KOPT-K1 (cell line): ENCODE measurements around the gene COMMD6.
A peak's percentile ranks its signal among the peaks of the same experiment; 100 is the strongest.

Experiments
- H3K27ac ChIP-seq: fragments of 200-600 bp; sonication (generic); 2 replicates; pipeline ENCODE4 v1.5.1; 2016; ENCODE audit warnings: antibody characterized with exemption, mild to moderate bottlenecking, low read depth, low read length; ENCODE audit not compliant: poor library complexity, severe bottlenecking
- H3K36me3 ChIP-seq: fragments of 200-600 bp; sonication (generic); 2 replicates; pipeline ENCODE4 v1.5.1; 2017; ENCODE audit warnings: antibody characterized with exemption, mild to moderate bottlenecking, low read length, moderate library complexity; ENCODE audit not compliant: insufficient read depth
- H3K9me3 ChIP-seq: fragments of 200-600 bp; sonication (generic); 2 replicates; pipeline ENCODE4 v1.5.1; 2017; ENCODE audit warnings: antibody characterized with exemption, low read length, mild to moderate bottlenecking; ENCODE audit not compliant: insufficient read depth, poor library complexity, severe bottlenecking

Gene COMMD6

DNA sequence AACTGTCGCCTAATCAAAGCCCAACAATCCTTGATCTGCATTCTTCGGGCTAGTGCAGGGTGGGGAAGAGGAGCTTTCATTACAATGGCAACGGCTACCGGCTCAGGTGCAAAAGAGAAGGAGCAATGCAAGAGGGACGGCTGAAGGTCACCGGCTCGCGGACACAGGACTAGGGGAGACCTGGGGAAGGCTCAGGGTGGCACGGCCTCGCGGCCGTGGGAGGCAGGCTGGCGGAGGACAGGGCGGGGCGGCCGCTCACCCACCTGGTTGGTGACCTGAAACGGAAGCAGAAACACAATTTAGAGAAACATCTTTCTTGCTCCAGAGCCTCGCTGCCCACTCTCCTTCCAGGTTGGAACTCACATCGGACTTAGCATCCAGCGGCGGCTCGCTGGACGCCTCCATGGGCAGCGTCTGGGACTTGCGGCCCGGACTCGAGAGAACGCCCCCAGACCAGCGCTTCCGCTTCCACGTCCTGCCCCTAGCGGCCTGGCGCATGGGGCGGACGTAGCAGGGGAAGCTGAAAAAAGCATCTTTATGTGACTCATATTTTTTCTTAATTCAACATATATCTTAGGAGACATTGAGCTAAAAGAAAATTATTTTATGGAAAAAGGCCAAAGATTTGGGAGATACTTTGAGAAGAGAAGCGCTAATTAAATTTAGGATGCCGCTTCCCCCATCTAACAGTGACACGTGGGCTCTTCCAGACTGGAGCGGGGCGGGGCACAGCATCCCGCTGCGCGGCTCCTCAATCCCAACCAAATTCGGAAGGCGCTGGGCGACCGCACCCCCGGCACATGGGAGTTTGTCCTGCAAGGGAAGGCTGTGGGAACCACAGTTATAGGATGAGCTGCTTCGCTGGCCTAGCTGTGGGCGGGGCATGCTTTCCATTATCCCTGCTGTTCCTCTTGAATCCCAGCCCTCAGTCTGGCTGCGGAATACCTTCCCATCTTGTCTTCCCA lies at the start of gene COMMD6:
TSS of gene COMMD6 (minus strand) at position 441 of the 965 bp plus-strand sequence. CDS start at position 405, 36 bp downstream.
- Histone ChIP-seq H3K27ac (peak within 1 kb of the TSS; percentile 65), H3K36me3 (peaks cover 22% of the 10 kb centered on the region)

GRCh38 chr13:75585153-75585552 lies 47.5 kb upstream of the COMMD6 start:
- Histone ChIP-seq H3K36me3 (peaks cover 55% of the 10 kb centered on the region), H3K27ac (no peak overlapping the region), H3K9me3 (peaks cover 21% of the 10 kb centered on the region)

More for the DNA sequence above, at the start of gene COMMD6:
- no peaks in the 10 kb centered on the region for H3K9me3 ChIP-seq

- peaks cover 41% of the 10 kb centered on the region for H3K36me3 ChIP-seq
- H3K9me3 ChIP-seq = peaks cover 21% of the 10 kb centered on the region
- no peak overlapping the region for H3K27ac ChIP-seq
Measured at GRCh38 chr13:75583091-75583490, 45.5 kb upstream of the COMMD6 start.

GRCh38 chr13:75581874-75582640 lies 44.4 kb upstream of the COMMD6 start:
- H3K36me3 ChIP-seq = peaks cover 42% of the 10 kb centered on the region
- peaks cover 21% of the 10 kb centered on the region for H3K9me3 ChIP-seq
- no peak overlapping the region for H3K27ac ChIP-seq

DNA sequence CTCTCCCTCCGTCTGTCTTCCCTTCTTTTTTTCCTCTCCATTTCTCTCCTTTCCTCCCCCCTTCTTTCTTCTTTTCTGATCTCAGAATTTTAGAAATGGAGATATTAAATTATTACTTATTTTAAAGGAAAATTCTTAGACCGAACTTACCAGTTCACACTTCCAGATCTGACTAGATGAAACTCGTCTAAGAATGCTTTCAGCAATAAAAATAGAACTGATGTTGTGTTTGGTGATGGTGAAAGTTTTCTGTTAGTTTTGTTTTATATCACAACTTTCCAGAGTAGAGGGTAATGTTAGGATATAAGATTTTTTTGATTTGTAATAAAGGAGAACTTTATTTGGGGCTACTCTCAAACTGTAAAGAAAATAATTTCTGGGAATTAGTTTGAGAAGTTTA lies 41.9 kb upstream of the COMMD6 start:
- peaks cover 63% of the 10 kb centered on the region for H3K36me3 ChIP-seq
- H3K9me3 ChIP-seq = peaks cover 13% of the 10 kb centered on the region
- H3K27ac ChIP-seq = no peak overlapping the region

DNA sequence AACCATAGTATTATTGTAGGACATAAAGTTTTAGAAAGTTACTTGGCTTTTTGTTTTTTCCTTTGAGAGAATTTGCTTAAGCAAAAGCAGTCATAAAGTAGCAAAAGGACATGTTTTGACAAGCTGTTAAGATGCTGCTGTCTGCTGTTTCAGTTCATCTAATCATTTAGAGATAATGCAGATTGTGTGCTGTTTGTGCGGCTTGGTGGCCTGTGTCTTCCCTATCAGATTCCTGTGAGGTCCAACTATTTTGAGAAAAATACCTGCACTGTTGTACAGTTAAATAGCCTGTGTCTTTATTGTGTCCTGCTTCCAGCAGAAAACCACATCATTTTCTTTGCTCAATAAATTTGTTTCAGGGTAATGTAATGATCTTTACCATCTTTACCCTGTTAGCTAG lies 31.9 kb upstream of the COMMD6 start:
- no peak overlapping the region for H3K27ac ChIP-seq
- H3K9me3 ChIP-seq = no peaks in the 10 kb centered on the region
- peaks cover 90% of the 10 kb centered on the region for H3K36me3 ChIP-seq

DNA sequence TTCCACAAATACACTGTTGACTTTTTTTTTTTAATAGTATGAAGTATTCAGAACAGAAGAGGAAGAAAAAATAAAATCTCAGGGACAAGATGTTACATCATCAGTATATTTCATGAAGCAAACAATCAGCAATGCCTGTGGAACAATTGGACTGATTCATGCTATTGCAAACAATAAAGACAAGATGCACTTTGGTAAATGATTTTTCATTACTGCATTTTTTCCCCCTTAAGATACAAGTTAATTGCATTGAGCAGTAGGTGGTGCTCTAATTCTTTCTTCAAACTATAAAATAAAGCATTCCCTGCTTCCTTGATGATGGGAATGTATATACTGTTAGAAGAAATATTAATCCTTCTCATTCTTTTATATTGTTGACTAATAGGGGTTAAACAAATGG lies 29.0 kb upstream of the COMMD6 start:
- Histone ChIP-seq H3K36me3 (peaks cover 89% of the 10 kb centered on the region), H3K27ac (no peak overlapping the region), H3K9me3 (no peaks in the 10 kb centered on the region)

DNA sequence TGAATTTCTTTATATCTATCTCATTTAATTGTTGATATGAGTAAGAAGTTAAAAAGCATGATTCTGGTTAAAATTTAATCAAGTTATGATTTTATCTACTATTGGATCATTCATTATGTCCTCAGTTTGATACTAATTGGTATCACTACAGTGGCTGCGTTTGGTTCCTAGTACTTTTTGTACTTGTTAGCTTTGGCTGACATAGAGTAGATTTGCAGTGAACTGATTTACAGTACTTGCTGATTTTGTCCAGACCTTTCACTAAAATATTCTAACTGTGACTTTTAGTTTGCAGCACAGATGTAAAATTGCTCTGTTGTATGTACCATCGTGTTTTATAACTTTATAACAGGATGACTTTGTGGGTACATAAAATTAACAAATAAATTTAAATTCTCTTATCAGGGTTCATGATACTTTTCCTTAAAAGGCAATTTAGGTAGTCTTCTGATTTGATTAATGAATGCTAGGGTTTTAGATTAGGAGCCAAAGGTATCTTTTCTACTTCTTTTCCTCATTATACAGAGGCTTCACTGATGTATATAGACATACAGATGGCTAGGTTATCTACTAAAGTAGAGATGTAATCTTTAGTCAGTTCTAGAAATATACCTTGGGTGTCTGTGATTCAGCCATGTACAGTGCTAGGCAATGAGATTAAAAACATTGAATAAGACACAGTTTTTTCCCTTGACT lies 20.7 kb upstream of the COMMD6 start:
- Histone ChIP-seq H3K36me3 (peaks cover 59% of the 10 kb centered on the region), H3K9me3 (no peaks in the 10 kb centered on the region), H3K27ac (no peak overlapping the region)

DNA sequence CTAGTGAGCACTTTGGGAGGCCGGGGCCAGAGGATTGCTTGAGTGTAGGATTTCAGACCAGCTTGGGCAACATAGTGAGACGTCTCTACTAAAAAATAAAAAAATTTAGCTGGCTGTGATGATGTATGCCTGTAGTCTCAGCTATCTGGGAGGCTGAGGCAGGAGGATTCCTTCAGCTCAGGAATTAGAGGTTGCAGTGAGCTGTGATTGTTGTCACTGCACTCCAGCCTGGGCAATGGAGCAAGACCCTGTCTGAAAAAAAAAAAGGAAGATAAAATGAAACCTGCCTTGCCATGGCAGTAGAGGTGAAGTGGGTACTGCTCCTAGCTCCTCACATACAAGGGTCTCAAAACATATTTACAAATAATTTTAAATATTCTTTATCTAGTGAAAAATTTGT lies 19.3 kb upstream of the COMMD6 start:
- Histone ChIP-seq H3K36me3 (peaks cover 51% of the 10 kb centered on the region), H3K27ac (no peak overlapping the region), H3K9me3 (no peaks in the 10 kb centered on the region)

DNA sequence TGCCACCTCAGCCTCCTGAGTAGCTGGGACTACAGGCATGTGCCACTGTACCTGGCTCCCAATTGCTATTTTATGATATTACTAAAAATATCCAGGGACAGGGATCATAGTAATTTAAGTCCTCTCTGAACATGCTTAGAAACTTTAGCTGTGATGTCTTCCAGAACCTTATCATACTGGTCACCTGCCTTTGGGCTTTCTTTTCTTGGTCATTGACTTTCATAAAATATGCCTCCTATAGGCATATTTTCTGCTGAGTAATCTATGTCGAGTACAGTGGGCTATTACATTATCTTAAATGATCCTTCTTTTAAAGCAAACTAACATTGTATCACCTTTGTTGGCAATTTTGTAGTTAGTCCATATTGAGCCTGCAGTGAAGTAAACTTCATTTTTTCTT lies 18.2 kb upstream of the COMMD6 start:
- H3K27ac ChIP-seq = no peak overlapping the region
- H3K9me3 ChIP-seq = no peaks in the 10 kb centered on the region
- H3K36me3 ChIP-seq = peaks cover 42% of the 10 kb centered on the region

DNA sequence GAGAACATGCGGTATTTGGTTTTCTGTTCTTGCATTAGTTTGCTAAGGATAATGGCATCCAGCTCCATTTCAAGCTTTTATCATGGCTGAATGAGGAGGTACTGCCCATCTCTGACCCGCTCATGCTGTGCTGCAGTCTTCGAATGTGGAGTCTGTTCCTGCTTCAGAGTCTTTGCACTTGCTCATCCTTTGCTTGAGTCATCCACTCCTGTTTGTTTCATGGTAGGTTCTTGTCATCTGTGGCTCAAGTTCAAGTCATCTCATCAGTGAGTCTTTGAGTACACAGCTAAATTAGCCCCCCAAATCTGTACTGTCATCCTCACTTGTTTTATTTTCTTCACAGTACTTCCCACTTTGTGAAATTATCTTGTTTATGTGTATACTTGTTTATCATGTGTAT lies 17.3 kb upstream of the COMMD6 start:
- Histone ChIP-seq H3K9me3 (no peaks in the 10 kb centered on the region), H3K36me3 (peaks cover 37% of the 10 kb centered on the region), H3K27ac (no peak overlapping the region)

DNA sequence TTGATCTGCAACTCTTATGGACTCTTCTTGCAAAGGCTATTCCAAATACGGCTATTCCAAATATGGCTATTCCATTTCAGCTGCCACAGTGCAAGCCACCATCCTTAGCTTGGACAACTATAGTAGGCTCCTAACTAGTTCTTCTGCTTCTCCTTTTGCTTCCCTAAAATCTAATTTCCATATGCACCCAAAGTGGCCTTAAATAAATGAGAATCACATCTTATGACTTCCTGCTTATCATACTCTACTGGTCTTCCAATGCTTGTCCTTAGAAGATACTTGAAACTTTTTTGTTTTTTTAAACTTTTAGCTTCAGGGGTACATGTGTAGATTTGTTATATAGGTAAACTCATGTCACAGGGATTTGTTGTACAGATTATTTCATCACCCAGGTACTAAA lies 16.8 kb upstream of the COMMD6 start:
- no peak overlapping the region for H3K27ac ChIP-seq

GRCh38 chr13:75550159-75550567 lies 12.5 kb upstream of the COMMD6 start:
- peak overlapping the region; percentile 74 for H3K27ac ChIP-seq
- peaks cover 23% of the 10 kb centered on the region for H3K36me3 ChIP-seq
- no peaks in the 10 kb centered on the region for H3K9me3 ChIP-seq

More for the DNA sequence above, 16.8 kb upstream of the COMMD6 start:
- Histone ChIP-seq H3K9me3 (no peaks in the 10 kb centered on the region), H3K36me3 (peaks cover 37% of the 10 kb centered on the region)

DNA sequence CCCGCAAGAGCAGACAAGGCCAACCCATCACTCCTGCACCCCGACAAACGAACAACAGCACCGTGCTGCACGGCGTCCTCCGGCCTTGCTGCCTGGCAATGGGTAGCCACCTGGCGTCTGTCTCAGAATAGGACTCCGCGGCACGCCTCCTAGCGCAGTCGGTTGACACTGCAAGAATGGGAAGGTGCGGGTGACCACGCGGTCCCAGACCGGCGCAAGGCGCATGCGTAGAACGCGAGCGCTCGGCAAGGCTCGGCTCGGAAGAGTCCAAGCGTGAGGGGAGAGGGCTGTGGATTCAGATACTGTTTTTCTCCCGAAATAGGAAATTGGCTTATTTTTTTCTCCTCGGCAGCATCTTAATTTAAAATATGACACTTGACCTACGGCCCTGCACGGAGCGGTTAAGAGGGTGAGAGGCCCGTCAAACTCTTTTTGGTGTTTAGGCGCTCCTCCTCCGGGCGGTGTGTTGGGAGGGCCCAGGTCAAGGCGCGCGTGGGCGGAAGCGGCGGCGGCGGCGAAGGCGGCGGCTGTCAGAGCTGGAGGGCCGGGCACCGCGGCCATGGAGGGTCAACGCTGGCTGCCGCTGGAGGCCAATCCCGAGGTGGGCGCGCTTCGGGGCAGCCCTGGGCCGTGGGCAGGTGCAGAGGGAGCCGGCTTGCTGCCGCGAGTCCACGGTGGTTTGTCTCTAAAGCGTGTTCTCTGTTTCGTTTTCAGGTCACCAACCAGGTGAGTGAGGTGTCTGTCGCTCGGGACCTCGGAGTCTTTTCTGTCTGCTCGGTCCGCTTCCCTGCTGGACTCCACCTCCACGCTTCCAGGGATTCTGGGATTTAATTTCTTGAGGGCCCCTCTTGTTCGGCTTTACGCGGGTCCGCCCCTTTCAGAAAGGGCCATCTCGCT lies 11.9 kb upstream of the COMMD6 start, which contains the start of gene UCHL3:
TSS of gene UCHL3 (plus strand) at position 530 of the 897 bp plus-strand sequence. CDS start at position 560, 30 bp downstream.
- Histone ChIP-seq H3K9me3 (no peaks in the 10 kb centered on the region), H3K27ac (peak within 1 kb of the TSS; percentile 74), H3K36me3 (peaks cover 17% of the 10 kb centered on the region)
